Measurements from ENCODE around the gene ADRM1.

The ADRM1 gene

DNA sequence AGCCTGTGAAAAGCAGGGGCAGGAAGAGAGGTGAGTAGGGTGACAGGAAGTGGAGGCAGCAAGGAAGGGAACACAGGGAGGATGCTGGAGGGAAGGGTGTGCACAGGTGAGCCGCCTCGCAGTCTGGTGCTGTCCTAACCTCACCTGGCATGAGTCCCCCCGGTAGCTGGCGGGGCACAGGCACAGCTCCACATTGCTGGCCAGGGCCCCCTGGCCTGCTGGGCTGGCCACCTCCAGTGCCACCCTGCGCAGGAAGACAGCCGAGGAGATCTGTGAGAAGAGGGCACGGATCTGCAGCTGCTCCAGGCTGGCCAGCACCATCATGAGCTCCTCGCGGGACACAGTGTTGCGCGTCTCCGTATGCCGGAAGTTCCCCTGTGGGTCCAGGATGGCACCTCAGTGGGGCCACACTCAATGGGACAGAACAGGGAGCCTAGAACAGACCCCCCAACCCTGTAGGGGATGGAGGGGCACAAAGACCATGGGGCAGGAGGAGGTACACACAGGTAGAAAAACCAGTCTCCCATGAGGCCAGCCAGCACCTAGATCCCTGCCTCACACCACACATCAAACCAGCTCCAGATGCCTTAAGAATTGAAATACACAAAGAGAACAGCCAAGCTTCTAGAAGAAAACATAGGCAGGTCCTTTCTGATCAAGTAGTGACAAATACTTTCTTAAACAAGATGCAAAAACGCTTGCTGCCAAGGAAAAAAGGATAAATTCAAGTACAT is 22.5 kb downstream of the ADRM1 start:
- H3K27me3 ChIP-seq (ENCODE audit: control insufficient read depth, low read length), result no peaks in the 10 kb centered on the region
- H3K27ac ChIP-seq (ENCODE audit: low read depth, low read length), result no peak overlapping the region
- H3K79me2 ChIP-seq (ENCODE audit: control insufficient read depth, low read length), result no peaks in the 10 kb centered on the region
- no peaks in the 10 kb centered on the region for H3K9me3 ChIP-seq (ENCODE audit: control insufficient read depth, insufficient read depth, low read length)
- peaks cover 5% of the 10 kb centered on the region; the same call in 1 of the 2 replicates for H3K4me1 ChIP-seq (ENCODE audit: control insufficient read depth, low read length)
- H3K9me2 ChIP-seq (replicated peaks; ENCODE audit: control insufficient read depth, low read length), result no peaks in the 10 kb centered on the region
- no peak overlapping the region for H3K4me2 ChIP-seq (ENCODE audit: low read length)
- H3F3A ChIP-seq (ENCODE audit: control insufficient read depth, insufficient read depth), result no peaks in the 10 kb centered on the region; the same call in 1 of the 2 replicates
- peaks cover 13% of the 10 kb centered on the region; the same call in 1 of the 2 replicates for H3K36me3 ChIP-seq (ENCODE audit: control insufficient read depth, low read length)
- TF ChIP-seq, protein P1, sequence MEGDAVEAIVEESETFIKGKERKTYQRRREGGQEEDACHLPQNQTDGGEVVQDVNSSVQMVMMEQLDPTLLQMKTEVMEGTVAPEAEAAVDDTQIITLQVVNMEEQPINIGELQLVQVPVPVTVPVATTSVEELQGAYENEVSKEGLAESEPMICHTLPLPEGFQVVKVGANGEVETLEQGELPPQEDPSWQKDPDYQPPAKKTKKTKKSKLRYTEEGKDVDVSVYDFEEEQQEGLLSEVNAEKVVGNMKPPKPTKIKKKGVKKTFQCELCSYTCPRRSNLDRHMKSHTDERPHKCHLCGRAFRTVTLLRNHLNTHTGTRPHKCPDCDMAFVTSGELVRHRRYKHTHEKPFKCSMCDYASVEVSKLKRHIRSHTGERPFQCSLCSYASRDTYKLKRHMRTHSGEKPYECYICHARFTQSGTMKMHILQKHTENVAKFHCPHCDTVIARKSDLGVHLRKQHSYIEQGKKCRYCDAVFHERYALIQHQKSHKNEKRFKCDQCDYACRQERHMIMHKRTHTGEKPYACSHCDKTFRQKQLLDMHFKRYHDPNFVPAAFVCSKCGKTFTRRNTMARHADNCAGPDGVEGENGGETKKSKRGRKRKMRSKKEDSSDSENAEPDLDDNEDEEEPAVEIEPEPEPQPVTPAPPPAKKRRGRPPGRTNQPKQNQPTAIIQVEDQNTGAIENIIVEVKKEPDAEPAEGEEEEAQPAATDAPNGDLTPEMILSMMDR (IDR thresholded peaks at IDR 0.05; ENCODE audit: low read depth, low read length, poor library complexity, severe bottlenecking), result no peak
- TF ChIP-seq EZH2phosphoT487 (IDR thresholded peaks at IDR 0.05; ENCODE audit: borderline replicate concordance, low read length), result no peak
- H4K20me1 ChIP-seq (ENCODE audit: control insufficient read depth, insufficient read depth, low read depth, low read length), result peaks cover 2% of the 10 kb centered on the region; the same call in 1 of the 2 replicates
- no peak overlapping the region for H3K4me3 ChIP-seq (ENCODE audit: low read length)

DNA sequence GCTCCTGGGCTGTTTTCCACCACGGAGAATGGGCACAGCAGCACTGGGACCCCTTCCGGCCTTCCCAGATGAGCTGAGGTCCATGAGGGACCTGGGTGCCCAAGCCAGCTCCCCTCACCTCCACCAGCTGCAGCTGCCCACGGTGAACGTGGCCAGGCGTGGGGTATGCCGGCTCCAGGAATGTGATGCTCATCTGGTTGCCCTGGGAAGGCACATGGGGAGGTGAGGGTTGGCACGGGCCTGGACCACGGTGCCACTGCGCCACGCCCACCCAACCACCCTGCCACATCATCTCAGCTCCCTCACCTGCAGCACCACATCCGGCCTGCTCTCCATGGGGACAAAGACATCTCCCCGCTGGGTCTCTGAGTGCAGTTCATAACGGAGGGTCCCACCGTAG is 23.8 kb downstream of the ADRM1 start:
- Histone ChIP-seq H3K4me2 (ENCODE audit: low read length) (no peak overlapping the region), H3K4me1 (ENCODE audit: control insufficient read depth, low read length) (peaks cover 5% of the 10 kb centered on the region; the same call in 1 of the 2 replicates), H3K9me2 (replicated peaks; ENCODE audit: control insufficient read depth, low read length) (no peaks in the 10 kb centered on the region), H3K9me3 (ENCODE audit: control insufficient read depth, insufficient read depth, low read length) (no peaks in the 10 kb centered on the region), H3K27me3 (ENCODE audit: control insufficient read depth, low read length) (no peaks in the 10 kb centered on the region), H3F3A (ENCODE audit: control insufficient read depth, insufficient read depth) (no peaks in the 10 kb centered on the region), H3K4me3 (ENCODE audit: low read length) (no peak overlapping the region), H3K36me3 (ENCODE audit: control insufficient read depth, low read length) (peaks cover 17% of the 10 kb centered on the region; the same call in 1 of the 2 replicates), H4K20me1 (ENCODE audit: control insufficient read depth, insufficient read depth, low read depth, low read length) (no peaks in the 10 kb centered on the region), H3K27ac (ENCODE audit: low read depth, low read length) (no peak overlapping the region), H3K79me2 (ENCODE audit: control insufficient read depth, low read length) (no peaks in the 10 kb centered on the region)
- TF ChIP-seq EZH2phosphoT487 (IDR thresholded peaks at IDR 0.05; ENCODE audit: borderline replicate concordance, low read length), result no peak
- TF ChIP-seq, protein P1 (IDR thresholded peaks at IDR 0.05; ENCODE audit: low read depth, low read length, poor library complexity, severe bottlenecking), result no peak

DNA sequence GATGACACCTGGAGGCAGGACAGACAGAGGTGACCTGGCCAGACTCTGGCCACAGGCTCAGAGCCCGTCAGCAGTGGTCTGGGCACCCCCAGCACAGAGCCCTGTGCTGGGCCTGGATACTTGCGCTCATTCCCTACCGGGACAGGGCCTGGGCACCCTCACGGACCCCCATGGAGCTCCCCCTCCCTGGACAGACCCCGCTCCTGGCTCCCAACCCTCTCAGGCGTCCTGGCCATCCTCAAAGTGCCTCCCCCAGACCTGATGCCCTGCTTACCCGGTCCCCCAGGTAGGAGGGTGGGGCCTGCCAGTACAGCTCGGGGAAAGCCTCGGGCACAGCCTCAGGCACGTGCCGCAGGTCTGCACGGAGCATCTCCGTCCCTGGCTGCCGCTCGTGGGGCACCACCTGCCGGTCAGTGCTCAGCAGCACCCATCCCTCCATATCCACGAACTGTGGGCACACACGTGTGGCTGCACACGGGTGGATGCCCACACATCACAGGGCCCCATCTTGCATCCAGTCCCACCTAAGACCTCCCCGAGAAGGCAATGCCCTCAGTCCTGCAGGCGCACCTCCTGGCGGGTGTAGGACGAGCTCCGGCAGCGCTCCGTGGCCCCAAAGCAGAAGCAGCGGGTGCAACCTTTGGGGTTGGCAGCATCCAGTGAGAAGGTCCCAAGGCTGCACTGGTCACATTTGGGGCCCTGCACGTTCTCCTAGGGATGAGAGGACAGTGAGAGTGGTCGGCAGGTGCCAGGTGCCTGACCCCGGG is 24.3 kb downstream of the ADRM1 start:
- H3K4me1 ChIP-seq (ENCODE audit: control insufficient read depth, low read length), result peaks cover 5% of the 10 kb centered on the region; the same call in 1 of the 2 replicates
- TF ChIP-seq EZH2phosphoT487 (IDR thresholded peaks at IDR 0.05; ENCODE audit: borderline replicate concordance, low read length), result no peak
- TF ChIP-seq, protein P1 (IDR thresholded peaks at IDR 0.05; ENCODE audit: low read depth, low read length, poor library complexity, severe bottlenecking), result no peak
- no peaks in the 10 kb centered on the region for H4K20me1 ChIP-seq (ENCODE audit: control insufficient read depth, insufficient read depth, low read depth, low read length)
- no peaks in the 10 kb centered on the region for H3K79me2 ChIP-seq (ENCODE audit: control insufficient read depth, low read length)
- H3K9me2 ChIP-seq (replicated peaks; ENCODE audit: control insufficient read depth, low read length), result no peaks in the 10 kb centered on the region
- no peaks in the 10 kb centered on the region for H3F3A ChIP-seq (ENCODE audit: control insufficient read depth, insufficient read depth)
- H3K27ac ChIP-seq (ENCODE audit: low read depth, low read length), result no peak overlapping the region
- H3K9me3 ChIP-seq (ENCODE audit: control insufficient read depth, insufficient read depth, low read length), result no peaks in the 10 kb centered on the region
- peaks cover 14% of the 10 kb centered on the region; the same call in 1 of the 2 replicates for H3K36me3 ChIP-seq (ENCODE audit: control insufficient read depth, low read length)
- no peak overlapping the region for H3K4me3 ChIP-seq (ENCODE audit: low read length)
- no peak overlapping the region for H3K4me2 ChIP-seq (ENCODE audit: low read length)
- H3K27me3 ChIP-seq (ENCODE audit: control insufficient read depth, low read length), result no peaks in the 10 kb centered on the region

Data from DOHH2 (cell line).